ES-I3 (cell line): Measurements from ENCODE around the gene PPARA.

Experiments used
- H3K36me3 ChIP-seq: 2 replicates; pipeline ENCODE4 v1.6.1; 2013; ENCODE audit warnings: mild to moderate bottlenecking, low read length, control low read depth, moderate library complexity; ENCODE audit not compliant: insufficient read depth
- H3K4me1 ChIP-seq: 2 replicates; pipeline ENCODE4 v1.6.1; 2013; ENCODE audit warnings: mild to moderate bottlenecking, control low read depth, low read length; ENCODE audit not compliant: insufficient read depth
- H3K9ac ChIP-seq: 2 replicates; pipeline ENCODE4 v1.6.1; 2013; ENCODE audit warnings: low read depth, mild to moderate bottlenecking, low read length, moderate library complexity
- H3K9me3 ChIP-seq: 2 replicates; pipeline ENCODE4 v1.6.1; 2013; ENCODE audit warnings: mild to moderate bottlenecking, low read length, moderate library complexity; ENCODE audit not compliant: control insufficient read depth, insufficient read depth

The PPARA gene

GRCh38 chr22:46230262-46230901 is 80.1 kb downstream of the PPARA start:
- Histone ChIP-seq H3K9me3 (no peaks in the 10 kb centered on the region), H3K36me3 (no peaks in the 10 kb centered on the region), H3K4me1 (no peaks in the 10 kb centered on the region), H3K9ac (no peak overlapping the region)

GRCh38 chr22:46233231-46233630 is 82.9 kb downstream of the PPARA start:
- H3K36me3 ChIP-seq: no peaks in the 10 kb centered on the region
- no peaks in the 10 kb centered on the region for H3K4me1 ChIP-seq
- H3K9ac ChIP-seq: no peak overlapping the region
- no peaks in the 10 kb centered on the region; the same call in 1 of the 2 replicates for H3K9me3 ChIP-seq

- no peaks in the 10 kb centered on the region for H3K4me1 ChIP-seq
- H3K9ac ChIP-seq: no peak overlapping the region
- H3K36me3 ChIP-seq: no peaks in the 10 kb centered on the region
- H3K9me3 ChIP-seq: no peaks in the 10 kb centered on the region; the same call in 1 of the 2 replicates
Observed at GRCh38 chr22:46234969-46235368, 84.6 kb downstream of the PPARA start.

- no peaks in the 10 kb centered on the region; the same call in 1 of the 2 replicates for H3K9me3 ChIP-seq
- H3K36me3 ChIP-seq: no peaks in the 10 kb centered on the region
- no peaks in the 10 kb centered on the region for H3K4me1 ChIP-seq
- no peak overlapping the region for H3K9ac ChIP-seq
Observed at GRCh38 chr22:46237453-46238124, 87.3 kb downstream of the PPARA start.

GRCh38 chr22:46238541-46238940 is 88.2 kb downstream of the PPARA start:
- Histone ChIP-seq H3K9me3 (no peaks in the 10 kb centered on the region; the same call in 1 of the 2 replicates), H3K4me1 (no peaks in the 10 kb centered on the region), H3K36me3 (no peaks in the 10 kb centered on the region), H3K9ac (no peak overlapping the region)

GRCh38 chr22:46239261-46240048 is 89.1 kb downstream of the PPARA start:
- Histone ChIP-seq H3K4me1 (no peaks in the 10 kb centered on the region), H3K9ac (no peak overlapping the region), H3K9me3 (no peaks in the 10 kb centered on the region; the same call in 1 of the 2 replicates), H3K36me3 (no peaks in the 10 kb centered on the region)

- no peaks in the 10 kb centered on the region for H3K4me1 ChIP-seq
- H3K9ac ChIP-seq: no peak overlapping the region
- H3K36me3 ChIP-seq: no peaks in the 10 kb centered on the region
Observed at GRCh38 chr22:46240073-46240472, 89.7 kb downstream of the PPARA start.

GRCh38 chr22:46240506-46240905 is 90.2 kb downstream of the PPARA start:
- Histone ChIP-seq H3K36me3 (no peaks in the 10 kb centered on the region), H3K9ac (no peak overlapping the region), H3K9me3 (no peaks in the 10 kb centered on the region; the same call in 1 of the 2 replicates), H3K4me1 (no peaks in the 10 kb centered on the region)

More at GRCh38 chr22:46240073-46240472, 89.7 kb downstream of the PPARA start:
- H3K9me3 ChIP-seq: no peaks in the 10 kb centered on the region; the same call in 1 of the 2 replicates

GRCh38 chr22:46240907-46241306 is 90.6 kb downstream of the PPARA start:
- no peak overlapping the region for H3K9ac ChIP-seq
- H3K36me3 ChIP-seq: no peaks in the 10 kb centered on the region
- no peaks in the 10 kb centered on the region; the same call in 1 of the 2 replicates for H3K9me3 ChIP-seq
- no peaks in the 10 kb centered on the region for H3K4me1 ChIP-seq

- Histone ChIP-seq H3K4me1 (no peaks in the 10 kb centered on the region), H3K9me3 (no peaks in the 10 kb centered on the region; the same call in 1 of the 2 replicates), H3K9ac (no peak overlapping the region), H3K36me3 (no peaks in the 10 kb centered on the region)
Observed at GRCh38 chr22:46241396-46242007, 91.2 kb downstream of the PPARA start.

GRCh38 chr22:46242076-46242475 is 91.8 kb downstream of the PPARA start:
- H3K9ac ChIP-seq: no peak overlapping the region
- no peaks in the 10 kb centered on the region for H3K9me3 ChIP-seq
- H3K36me3 ChIP-seq: no peaks in the 10 kb centered on the region
- H3K4me1 ChIP-seq: no peaks in the 10 kb centered on the region

- Histone ChIP-seq H3K9ac (no peak overlapping the region), H3K9me3 (no peaks in the 10 kb centered on the region), H3K36me3 (no peaks in the 10 kb centered on the region), H3K4me1 (no peaks in the 10 kb centered on the region)
Observed at GRCh38 chr22:46244771-46245170, 94.4 kb downstream of the PPARA start.

GRCh38 chr22:46245511-46245910 is 95.2 kb downstream of the PPARA start:
- Histone ChIP-seq H3K9me3 (no peaks in the 10 kb centered on the region), H3K9ac (no peak overlapping the region), H3K36me3 (no peaks in the 10 kb centered on the region), H3K4me1 (no peaks in the 10 kb centered on the region)

- no peaks in the 10 kb centered on the region for H3K9me3 ChIP-seq
- H3K9ac ChIP-seq: no peak overlapping the region
- H3K4me1 ChIP-seq: no peaks in the 10 kb centered on the region
- H3K36me3 ChIP-seq: no peaks in the 10 kb centered on the region
Observed at GRCh38 chr22:46246178-46246577, 95.9 kb downstream of the PPARA start.
